HepG2 (cell line): Measurements from ENCODE around the gene DPEP2NB. TPM values are rescaled to one million over a fixed set of nuclear protein-coding genes. Genes with fewer than 3 reads are reported as not detected.

Source experiments
- EHMT2 ChIP-seq: fragments of 200-600 bp; sonication (generic); IDR thresholded peaks from 2 replicates; pipeline ENCODE4 v1.7.0; 2017; ENCODE audit warnings: antibody characterized with exemption, low read depth, low read length, borderline replicate concordance
- ELF4 ChIP-seq: sonication (generic); formaldehyde crosslinking; IDR thresholded peaks from 2 replicates; pipeline ENCODE4 v1.5.0; 2020; ENCODE audit warnings: missing genetic modification reagents, mild to moderate bottlenecking, moderate library complexity, borderline replicate concordance
- IRF2 ChIP-seq: IDR thresholded peaks from 2 replicates; pipeline ENCODE4 v1.6.1; 2018; ENCODE audit warnings: missing genetic modification reagents, missing compliant biosample characterization
- MZF1 ChIP-seq: sonication (generic); formaldehyde crosslinking; IDR thresholded peaks from 2 replicates; pipeline ENCODE4 v1.8.1; 2023; ENCODE audit warnings: mild to moderate bottlenecking, missing genetic modification reagents, borderline replicate concordance
- POGZ ChIP-seq: sonication (generic); formaldehyde crosslinking; IDR thresholded peaks from 2 replicates; pipeline ENCODE4 v1.4.0; 2020; ENCODE audit warnings: mild to moderate bottlenecking, missing genetic modification reagents
- ZFP37 ChIP-seq: sonication (generic); formaldehyde crosslinking; IDR thresholded peaks from 2 replicates; pipeline ENCODE4 v1.4.0; 2020; ENCODE audit warnings: missing genetic modification reagents, borderline replicate concordance
- ZKSCAN1 ChIP-seq: fragments of 150-350 bp; IDR thresholded peaks from 2 replicates; pipeline ENCODE4 v1.6.1; 2014; ENCODE audit warnings: low read length
- ZNF225 ChIP-seq: sonication (generic); formaldehyde crosslinking; IDR thresholded peaks from 2 replicates; pipeline ENCODE4 v1.4.0; 2020; ENCODE audit warnings: mild to moderate bottlenecking, missing genetic modification reagents
- ZNF253 ChIP-seq: sonication (generic); formaldehyde crosslinking; IDR thresholded peaks from 2 replicates; pipeline ENCODE4 v1.8.0; 2022; ENCODE audit warnings: mild to moderate bottlenecking, missing genetic modification reagents, borderline replicate concordance
- ZNF414 ChIP-seq: sonication (generic); formaldehyde crosslinking; IDR thresholded peaks from 2 replicates; pipeline ENCODE4 v1.5.0; 2020; ENCODE audit warnings: missing genetic modification reagents
- ZNF609 ChIP-seq: sonication (generic); formaldehyde crosslinking; IDR thresholded peaks from 2 replicates; pipeline ENCODE4 v1.4.0; 2020; ENCODE audit warnings: mild to moderate bottlenecking, missing genetic modification reagents, borderline replicate concordance
- ZNF704 ChIP-seq: sonication (generic); formaldehyde crosslinking; IDR thresholded peaks from 2 replicates; pipeline ENCODE4 v1.8.1; 2023; ENCODE audit warnings: mild to moderate bottlenecking, inconsistent platforms, moderate library complexity, missing genetic modification reagents, borderline replicate concordance
- ZNF768 ChIP-seq: sonication (generic); formaldehyde crosslinking; IDR thresholded peaks from 2 replicates; pipeline ENCODE4 v1.4.0; 2020; ENCODE audit warnings: missing genetic modification reagents
- polyA plus RNA-seq, 8 experiments: library from polyadenylated mRNA; depleted of rRNA in 3 of 8; stranded (reverse) in 7 of 8; unstranded in 1 of 8; fragments of >200 nt; fragmentation: Illumina TruSeq in 4 of 8; extraction: Trizol in 4 of 8; gene quantifications; 2 replicates each; pipeline versions ENCODE4 v1.2.1 to v1.2.3, GENCODE V29; 2011 to 2016; ENCODE audit warnings: low read depth in 4 of 8, missing spikeins in 1 of 8, mixed read lengths in 1 of 8; ENCODE audit not compliant: insufficient read depth in 1 of 8
- total RNA-seq, 5 experiments: library from RNA; depleted of rRNA; stranded (reverse); fragments of >200 nt; fragmentation: Illumina TruSeq; extraction: Trizol; gene quantifications; 2 replicates each; pipeline ENCODE4 v1.2.3, GENCODE V29; 2016; ENCODE audit warnings: low read depth in 1 of 5
- TF ChIP-seq, protein P1 (sequence below): sonication (generic); formaldehyde crosslinking; IDR thresholded peaks from 2 replicates; pipeline ENCODE4 v1.5.1; 2020; ENCODE audit warnings: missing genetic modification reagents, mild to moderate bottlenecking, borderline replicate concordance
- TF ChIP-seq, protein P2 (sequence below): sonication (generic); formaldehyde crosslinking; conservative IDR thresholded peaks from 2 replicates; pipeline ENCODE4 v1.4.0; 2020; ENCODE audit warnings: missing genetic modification reagents
- TF ChIP-seq, protein P3 (sequence below): sonication (generic); formaldehyde crosslinking; IDR thresholded peaks from 2 replicates; pipeline ENCODE4 v1.8.0; 2022; ENCODE audit warnings: mild to moderate bottlenecking, missing genetic modification reagents, borderline replicate concordance

Gene DPEP2NB
- total and polyA plus RNA-seq, 2 of the 13 experiments (the other 11 are each of a cell fraction or from before 2014, with no cell fraction given) = not detected

GRCh38 chr16:68022728-68023537 is 7.2 kb upstream of the DPEP2NB start, which contains the start of the genes DDX28 and DUS2 (continued):
- TF ChIP-seq EHMT2 (no peak), ELF4 (CRISPR knock-in tag) (no peak), ZNF704 (CRISPR knock-in tag) (peak; percentile 98), POGZ (CRISPR knock-in tag) (peak; percentile 94), IRF2 (peak; percentile 95), ZKSCAN1 (peak; percentile 75), ZNF225 (peak; percentile 92), ZNF609 (CRISPR knock-in tag) (no peak; the same call in 1 of the 2 replicates), ZNF768 (CRISPR knock-in tag) (peak; percentile 70; the same call in 1 of the 2 replicates), MZF1 (CRISPR knock-in tag) (no peak), ZNF253 (CRISPR knock-in tag) (peak; percentile 86), ZFP37 (CRISPR knock-in tag) (no peak), ZNF414 (CRISPR knock-in tag) (peak; percentile 96)
- TF ChIP-seq, protein P1, sequence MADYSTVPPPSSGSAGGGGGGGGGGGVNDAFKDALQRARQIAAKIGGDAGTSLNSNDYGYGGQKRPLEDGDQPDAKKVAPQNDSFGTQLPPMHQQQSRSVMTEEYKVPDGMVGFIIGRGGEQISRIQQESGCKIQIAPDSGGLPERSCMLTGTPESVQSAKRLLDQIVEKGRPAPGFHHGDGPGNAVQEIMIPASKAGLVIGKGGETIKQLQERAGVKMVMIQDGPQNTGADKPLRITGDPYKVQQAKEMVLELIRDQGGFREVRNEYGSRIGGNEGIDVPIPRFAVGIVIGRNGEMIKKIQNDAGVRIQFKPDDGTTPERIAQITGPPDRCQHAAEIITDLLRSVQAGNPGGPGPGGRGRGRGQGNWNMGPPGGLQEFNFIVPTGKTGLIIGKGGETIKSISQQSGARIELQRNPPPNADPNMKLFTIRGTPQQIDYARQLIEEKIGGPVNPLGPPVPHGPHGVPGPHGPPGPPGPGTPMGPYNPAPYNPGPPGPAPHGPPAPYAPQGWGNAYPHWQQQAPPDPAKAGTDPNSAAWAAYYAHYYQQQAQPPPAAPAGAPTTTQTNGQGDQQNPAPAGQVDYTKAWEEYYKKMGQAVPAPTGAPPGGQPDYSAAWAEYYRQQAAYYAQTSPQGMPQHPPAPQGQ (CRISPR knock-in tag) = no peak
- TF ChIP-seq, protein P2, sequence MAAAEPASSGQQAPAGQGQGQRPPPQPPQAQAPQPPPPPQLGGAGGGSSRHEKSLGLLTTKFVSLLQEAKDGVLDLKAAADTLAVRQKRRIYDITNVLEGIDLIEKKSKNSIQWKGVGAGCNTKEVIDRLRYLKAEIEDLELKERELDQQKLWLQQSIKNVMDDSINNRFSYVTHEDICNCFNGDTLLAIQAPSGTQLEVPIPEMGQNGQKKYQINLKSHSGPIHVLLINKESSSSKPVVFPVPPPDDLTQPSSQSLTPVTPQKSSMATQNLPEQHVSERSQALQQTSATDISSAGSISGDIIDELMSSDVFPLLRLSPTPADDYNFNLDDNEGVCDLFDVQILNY (CRISPR knock-in tag) = peak; percentile 75; the same call in 1 of the 2 replicates
- TF ChIP-seq, protein P3, sequence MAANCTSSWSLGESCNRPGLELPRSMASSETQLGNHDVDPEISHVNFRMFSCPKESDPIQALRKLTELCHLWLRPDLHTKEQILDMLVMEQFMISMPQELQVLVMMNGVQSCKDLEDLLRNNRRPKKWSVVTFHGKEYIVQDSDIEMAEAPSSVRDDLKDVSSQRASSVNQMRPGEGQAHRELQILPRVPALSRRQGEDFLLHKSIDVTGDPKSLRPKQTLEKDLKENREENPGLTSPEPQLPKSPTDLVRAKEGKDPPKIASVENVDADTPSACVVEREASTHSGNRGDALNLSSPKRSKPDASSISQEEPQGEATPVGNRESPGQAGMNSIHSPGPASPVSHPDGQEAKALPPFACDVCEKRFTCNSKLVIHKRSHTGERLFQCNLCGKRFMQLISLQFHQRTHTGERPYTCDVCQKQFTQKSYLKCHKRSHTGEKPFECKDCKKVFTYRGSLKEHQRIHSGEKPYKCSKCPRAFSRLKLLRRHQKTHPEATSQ (CRISPR knock-in tag) = peak; percentile 98
